NCI-H2107 treated with DMSO at 0.1 percent for 48 hours (cell line): ENCODE measurements around the gene UBE2U.

ENCODE experiments used
- DNase-seq: peaks from one replicate; lab custom pipeline; 2025; ENCODE audit not compliant: unreplicated experiment; lab: John Stamatoyannopoulos, UW

Gene UBE2U

GRCh38 chr1:64291931-64292330 is 88.5 kb downstream of the UBE2U start:
- DNase-seq: no peak

- no peak for DNase-seq
Measured at GRCh38 chr1:64292399-64292798, 89.0 kb downstream of the UBE2U start.

DNA sequence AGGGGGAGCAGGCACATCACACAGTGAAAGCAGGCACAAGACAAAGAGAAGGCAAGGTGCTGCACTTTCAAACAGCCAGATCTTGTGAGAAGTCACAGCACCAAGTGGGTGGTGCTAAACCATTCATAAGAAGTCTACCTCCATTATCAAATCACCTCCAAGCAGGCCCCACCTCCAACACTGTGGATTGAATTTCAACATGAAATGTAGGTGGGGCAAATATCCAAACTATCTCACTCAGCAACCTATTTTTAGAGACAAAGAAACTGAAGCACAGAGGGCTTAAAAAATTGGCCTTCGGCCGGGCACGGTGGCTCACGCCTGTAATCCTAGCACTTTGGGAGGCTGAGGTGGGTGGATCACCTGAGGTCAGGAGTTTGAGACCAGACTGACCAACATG is 90.4 kb downstream of the UBE2U start:
- DNase-seq: no peak

- no peak for DNase-seq
Measured at GRCh38 chr1:64295136-64295535, 91.7 kb downstream of the UBE2U start.

- no peak for DNase-seq
Measured at GRCh38 chr1:64295561-64295960, 92.1 kb downstream of the UBE2U start.

DNA sequence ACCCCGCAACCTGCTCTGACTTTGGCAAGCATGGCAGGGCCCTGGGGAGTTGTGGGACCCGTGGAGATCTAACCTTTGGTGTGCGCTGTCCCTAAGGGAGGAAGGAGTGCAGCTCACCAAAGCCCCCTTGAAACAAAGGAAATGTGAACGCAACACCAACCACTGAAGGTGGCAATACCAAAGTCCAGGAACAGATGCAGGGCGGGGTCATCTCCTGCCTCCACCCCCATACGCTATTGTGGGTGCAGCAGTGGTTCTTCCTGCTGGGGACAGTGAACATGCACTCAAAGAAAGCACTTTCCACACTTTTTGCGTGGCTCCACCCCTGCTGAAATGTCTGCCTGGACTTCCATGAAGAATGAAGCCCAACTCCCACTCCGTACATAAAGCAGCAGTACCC is 93.0 kb downstream of the UBE2U start:
- no peak for DNase-seq

- no peak for DNase-seq
Measured at GRCh38 chr1:64302194-64302593, 98.8 kb downstream of the UBE2U start.

- no peak for DNase-seq
Measured at GRCh38 chr1:64302971-64303370, 99.5 kb downstream of the UBE2U start.

DNA sequence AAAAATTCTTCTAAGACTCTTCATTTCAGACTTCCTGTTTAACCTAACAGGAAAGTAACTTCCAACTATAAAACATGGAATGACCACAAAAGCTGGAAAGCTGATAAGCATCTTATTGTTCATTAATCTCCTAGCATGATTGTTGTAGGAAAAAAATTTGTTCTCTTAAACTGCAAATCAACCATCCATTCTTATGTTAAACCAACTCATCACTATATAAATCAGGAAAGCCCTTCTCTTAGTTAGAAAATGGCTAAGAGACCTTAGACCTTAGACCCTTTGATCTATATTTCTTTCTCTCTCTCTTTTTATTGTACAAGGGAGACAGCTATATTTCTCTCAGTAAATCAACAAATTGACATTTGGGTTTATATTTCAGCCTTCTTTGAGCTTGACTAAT is 101.4 kb downstream of the UBE2U start:
- no peak for DNase-seq

GRCh38 chr1:64308866-64309265 is 105.4 kb downstream of the UBE2U start:
- no peak for DNase-seq

- DNase-seq: no peak
Measured at GRCh38 chr1:64309431-64309831, 106.0 kb downstream of the UBE2U start.

GRCh38 chr1:64310760-64311159 is 107.3 kb downstream of the UBE2U start:
- no peak for DNase-seq

- peak; percentile 44 for DNase-seq
Measured at GRCh38 chr1:64312431-64312830, 109.0 kb downstream of the UBE2U start.

GRCh38 chr1:64315402-64315801 is 112.0 kb downstream of the UBE2U start:
- DNase-seq: no peak
